Measurements from ENCODE around the gene EFS.
A peak's percentile ranks its signal among the peaks of the same experiment; 100 is the strongest.
"Not testable (repeated sequence)": the region's sequence is repeated elsewhere in the genome, so short reads cannot be mapped to it uniquely, and the experiment has no call there.

EFS gene

GRCh38 chr14:23399591-23399990 is 34.6 kb upstream of the EFS start:
- no peak for DNase-seq (ENCODE audit: low spot score)

DNA sequence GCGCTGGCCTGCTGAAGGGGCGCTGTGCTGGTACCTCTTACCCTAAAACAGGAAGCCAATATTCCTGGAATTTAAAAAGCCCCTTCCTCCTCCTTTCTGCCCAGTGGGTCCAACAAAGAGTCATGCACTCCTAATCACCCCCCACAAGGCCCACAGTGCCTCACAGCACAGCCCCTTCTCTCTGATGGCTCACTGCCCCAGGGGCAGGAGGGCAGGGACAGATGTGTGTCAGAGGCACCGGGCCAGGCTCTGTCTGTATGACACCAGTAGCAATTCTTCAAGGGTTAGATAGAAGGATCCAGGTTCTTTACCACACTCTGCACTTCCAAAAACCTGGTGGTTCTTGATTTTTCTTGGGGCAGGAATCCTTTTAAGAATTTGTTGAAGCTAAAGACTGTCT is 34.2 kb upstream of the EFS start:
- no peak for DNase-seq (ENCODE audit: low spot score)

- no peak for DNase-seq (ENCODE audit: low spot score)
Measured at GRCh38 chr14:23398348-23398747, 33.4 kb upstream of the EFS start.

GRCh38 chr14:23396781-23397407 is 31.9 kb upstream of the EFS start:
- DNase-seq (ENCODE audit: low spot score) = no peak

- no peak for DNase-seq (ENCODE audit: low spot score)
Measured at GRCh38 chr14:23396126-23396525, 31.2 kb upstream of the EFS start.

DNA sequence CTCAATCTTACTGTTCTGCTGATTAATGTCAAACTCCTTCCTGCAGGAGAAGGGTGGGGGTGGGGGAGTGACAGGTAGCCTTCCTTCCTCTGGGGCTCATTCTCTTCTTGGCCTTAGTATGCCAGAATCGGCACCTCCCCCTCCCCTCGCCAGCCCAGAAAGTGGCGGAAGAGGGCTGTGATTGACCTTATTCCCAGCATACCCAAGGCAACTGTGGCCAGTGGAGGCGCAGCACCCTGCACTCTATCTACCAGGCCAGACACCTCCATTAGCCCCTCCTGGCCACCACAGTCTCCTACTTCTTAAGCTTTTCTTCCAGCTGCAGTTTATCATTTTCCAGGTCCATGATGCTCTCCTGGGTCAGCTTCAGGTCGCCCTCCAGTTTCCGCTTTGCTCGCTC is 27.6 kb upstream of the EFS start:
- no peak for DNase-seq (ENCODE audit: low spot score)

- DNase-seq (ENCODE audit: low spot score) = not testable (repeated sequence)
Measured at GRCh38 chr14:23389871-23390270, 24.9 kb upstream of the EFS start.

- DNase-seq (ENCODE audit: low spot score) = no peak
Measured at GRCh38 chr14:23389396-23389795, 24.4 kb upstream of the EFS start.

- DNase-seq (ENCODE audit: low spot score) = no peak
Measured at GRCh38 chr14:23388996-23389395, 24.0 kb upstream of the EFS start.

- no peak for DNase-seq (ENCODE audit: low spot score)
Measured at GRCh38 chr14:23387916-23388882, 23.2 kb upstream of the EFS start.

DNA sequence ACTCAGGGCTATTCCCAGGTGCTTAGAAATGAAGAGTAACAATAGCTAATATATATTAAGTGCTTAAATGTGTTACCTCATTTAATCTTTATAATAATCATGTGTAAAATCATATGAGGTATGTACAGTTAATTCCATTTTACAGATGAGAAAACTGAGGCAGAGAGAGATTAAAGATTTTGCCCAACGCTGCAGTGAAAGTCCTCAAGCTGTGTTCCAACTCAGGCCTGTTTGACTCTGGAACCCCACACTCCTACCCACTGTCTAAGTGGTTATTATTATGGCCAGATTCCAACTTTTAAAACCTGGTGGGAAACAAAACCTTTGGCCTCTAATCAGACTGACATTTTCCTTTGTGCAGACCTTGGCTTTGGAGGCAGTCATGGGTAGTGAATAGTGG is 22.0 kb upstream of the EFS start:
- no peak for DNase-seq (ENCODE audit: low spot score)

DNA sequence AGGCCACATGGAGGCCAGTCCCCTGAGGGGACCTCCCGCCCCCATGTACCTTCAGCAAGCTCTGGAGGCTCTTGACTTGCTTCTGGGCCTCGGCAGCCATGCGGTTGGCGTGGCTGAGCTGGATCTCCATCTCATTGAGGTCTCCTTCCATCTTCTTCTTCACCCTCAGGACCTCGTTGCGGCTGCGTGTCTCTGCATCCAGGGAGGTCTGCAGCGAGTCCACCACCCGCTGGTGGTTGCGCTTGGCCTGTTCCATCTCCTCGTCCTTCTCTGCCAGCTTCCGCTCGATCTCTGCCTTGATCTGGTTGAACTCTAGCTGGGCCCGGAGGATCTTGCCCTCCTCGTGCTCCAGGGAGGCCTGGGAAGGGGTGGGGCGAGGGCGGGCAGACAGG is 21.3 kb upstream of the EFS start:
- DNase-seq (ENCODE audit: low spot score) = not testable (repeated sequence)

DNA sequence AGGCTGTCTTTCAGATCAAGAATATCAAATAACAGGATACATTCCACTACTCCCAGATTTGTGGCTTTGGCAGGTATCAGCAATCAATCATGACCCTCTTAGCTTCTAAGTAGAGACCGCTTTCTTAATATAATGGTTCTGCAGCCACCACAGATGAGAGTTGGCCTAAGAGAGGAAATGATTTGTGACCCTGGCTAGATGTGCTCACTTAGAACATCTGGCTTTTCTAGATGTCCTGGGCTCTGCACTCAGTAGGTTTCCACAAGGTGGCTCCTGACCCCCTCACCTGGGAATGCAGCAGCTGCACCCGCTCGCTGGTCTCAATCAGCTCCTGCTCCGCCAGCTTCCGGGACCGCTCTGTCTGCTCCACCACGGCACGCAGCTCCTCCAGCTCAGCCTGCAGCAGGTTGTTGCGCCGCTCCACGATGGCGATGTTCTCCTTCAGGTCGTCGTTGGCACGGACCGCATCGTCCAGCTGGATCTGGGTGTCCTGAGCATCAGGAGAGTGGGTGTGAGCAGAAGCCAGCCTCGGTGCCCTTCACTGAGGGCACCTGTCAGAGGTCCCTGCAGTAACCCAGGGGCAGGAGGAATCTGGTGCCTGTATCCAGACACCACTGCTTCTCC is 20.8 kb upstream of the EFS start:
- no peak for DNase-seq (ENCODE audit: low spot score)

GRCh38 chr14:23385244-23385641 is 20.3 kb upstream of the EFS start:
- DNase-seq (ENCODE audit: low spot score) = no peak

GRCh38 chr14:23384364-23385080 is 19.6 kb upstream of the EFS start:
- DNase-seq (ENCODE audit: low spot score) = no peak

DNA sequence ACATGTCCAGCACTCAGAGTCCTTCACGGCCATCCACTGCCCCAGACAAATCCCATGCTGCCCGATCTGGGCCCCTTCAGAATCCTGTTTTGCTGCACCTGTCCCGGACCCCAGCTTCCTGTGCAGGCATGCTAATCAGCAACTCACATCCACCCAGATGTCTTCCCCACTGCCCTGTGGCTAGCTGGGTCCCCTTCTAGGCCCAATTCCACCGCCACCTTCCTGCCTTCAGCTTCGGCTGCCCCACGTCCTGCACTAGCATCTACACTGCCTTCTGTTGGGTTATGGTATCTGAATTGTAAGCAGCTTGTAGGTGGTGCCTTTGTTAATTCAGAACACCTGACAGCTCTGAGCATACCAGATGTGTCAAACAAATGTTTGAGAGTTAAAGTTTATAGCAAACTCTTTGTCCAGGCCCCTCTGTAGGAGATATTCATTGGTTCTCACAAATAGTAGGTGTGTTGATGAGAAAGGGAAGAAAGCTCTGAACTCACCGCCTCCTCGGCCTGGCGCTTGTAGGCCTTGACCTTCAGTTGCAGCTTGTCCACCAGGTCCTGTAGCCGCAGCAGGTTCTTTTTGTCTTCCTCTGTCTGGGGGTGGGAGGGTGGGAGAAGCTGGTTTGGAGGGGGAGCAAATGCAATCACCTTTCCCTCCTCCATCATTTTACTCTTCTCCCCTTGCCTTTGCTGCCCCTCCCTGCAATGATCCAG is 17.9 kb upstream of the EFS start:
- no peak for DNase-seq (ENCODE audit: low spot score)

GRCh38 chr14:23382276-23382675 is 17.3 kb upstream of the EFS start:
- DNase-seq (ENCODE audit: low spot score) = no peak

- DNase-seq (ENCODE audit: low spot score) = no peak
Measured at GRCh38 chr14:23381871-23382270, 16.9 kb upstream of the EFS start.

DNA sequence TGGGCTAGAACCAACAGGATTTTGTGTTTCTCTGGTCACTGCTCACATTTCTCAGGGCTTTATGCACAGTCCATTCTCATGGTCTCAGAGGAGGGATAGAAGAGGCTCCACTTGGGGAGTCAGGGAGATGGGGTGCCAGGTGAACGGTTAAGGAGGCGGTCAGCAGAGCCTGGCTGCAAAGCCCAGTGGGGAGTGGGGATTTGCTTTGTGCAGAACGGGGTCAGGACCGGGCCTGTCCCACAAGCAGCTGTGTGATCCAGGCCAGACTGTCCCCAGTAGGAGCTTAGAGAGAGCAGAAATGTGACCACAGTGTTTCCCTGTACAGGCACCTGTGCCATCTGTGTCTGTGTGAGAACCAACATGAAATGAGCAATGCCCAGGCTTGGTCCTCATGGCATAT is 16.0 kb upstream of the EFS start:
- no peak for DNase-seq (ENCODE audit: low spot score)

DNA sequence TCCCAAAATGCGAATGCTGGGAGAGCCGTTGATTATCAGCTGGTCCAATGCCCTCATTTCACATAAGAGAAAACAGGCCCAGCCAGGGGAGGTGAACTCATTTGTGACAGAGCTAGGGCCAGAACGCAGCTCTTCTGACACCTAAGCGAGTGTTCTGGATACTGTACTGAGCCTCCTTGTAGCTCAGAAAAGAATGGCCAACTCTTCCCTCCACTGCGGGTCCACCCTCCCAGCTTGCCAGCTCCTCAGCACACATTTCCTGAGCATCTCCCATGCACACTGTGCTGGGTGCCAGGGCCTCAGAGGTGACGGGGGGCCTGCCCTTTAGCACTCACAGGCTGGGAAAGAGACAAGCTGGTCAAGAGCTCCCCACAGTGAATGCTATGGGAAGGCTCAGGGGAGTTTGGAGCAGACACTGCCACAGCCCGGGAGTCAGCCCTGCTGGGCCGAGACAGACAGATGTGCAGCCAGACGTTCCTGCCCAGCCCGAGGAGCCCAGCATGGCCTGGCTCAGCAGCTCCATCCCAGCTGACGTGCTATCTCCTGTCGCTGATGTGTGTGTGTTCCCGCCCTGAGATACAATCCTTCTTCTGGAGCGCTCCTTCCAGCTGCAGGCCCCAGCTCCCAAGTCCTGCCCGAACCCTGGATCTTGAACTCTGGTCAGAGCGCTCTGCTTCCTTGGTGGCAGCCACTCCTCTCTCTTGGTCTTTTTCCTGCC is 15.4 kb upstream of the EFS start:
- DNase-seq (ENCODE audit: low spot score) = peak; percentile 42
